ENCODE results near the gene ELFN2. TPM values are rescaled to one million over a fixed set of nuclear protein-coding genes. Genes with fewer than 3 reads are reported as not detected.
"Not testable (repeated sequence)": the region's sequence is repeated elsewhere in the genome, so short reads cannot be mapped to it uniquely, and the experiment has no call there.

The ELFN2 gene
- total RNA-seq, 1 donor from 2014 or later: 4.2 TPM

DNA sequence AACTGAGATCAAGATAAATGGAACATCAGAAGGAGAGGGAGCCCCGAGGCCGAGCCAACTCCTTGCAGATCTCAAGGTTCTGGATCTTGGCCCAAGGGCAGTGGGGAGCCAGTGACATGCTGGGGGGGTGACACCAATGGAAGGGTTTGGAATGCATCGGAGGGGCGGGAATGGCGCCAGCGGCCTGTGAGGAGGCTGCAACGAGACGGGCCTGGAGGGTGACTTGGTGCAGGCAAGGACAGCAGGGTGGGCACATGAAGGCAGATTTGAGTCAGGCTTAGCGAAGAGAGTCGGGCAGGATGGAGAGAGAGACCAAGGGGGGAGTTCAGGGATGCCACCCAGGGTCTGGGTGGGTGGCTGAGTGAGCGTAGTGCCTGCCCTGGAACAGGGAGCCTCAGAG is 23.2 kb downstream of the ELFN2 start:
- Mint-ChIP-seq H3K36me3 (no peaks in the 10 kb centered on the region), H3K9me3 (no peaks in the 10 kb centered on the region), H3K27me3 (ENCODE audit: low read depth) (peaks cover 24% of the 10 kb centered on the region), H3K27ac (no peak overlapping the region), H3K4me1 (peaks cover 14% of the 10 kb centered on the region), H3K4me3 (no peak overlapping the region)
- no peak for DNase-seq (ENCODE audit: low spot score in 2 of 2, unreplicated experiment in 2 of 2)
- TF ChIP-seq, protein P1, sequence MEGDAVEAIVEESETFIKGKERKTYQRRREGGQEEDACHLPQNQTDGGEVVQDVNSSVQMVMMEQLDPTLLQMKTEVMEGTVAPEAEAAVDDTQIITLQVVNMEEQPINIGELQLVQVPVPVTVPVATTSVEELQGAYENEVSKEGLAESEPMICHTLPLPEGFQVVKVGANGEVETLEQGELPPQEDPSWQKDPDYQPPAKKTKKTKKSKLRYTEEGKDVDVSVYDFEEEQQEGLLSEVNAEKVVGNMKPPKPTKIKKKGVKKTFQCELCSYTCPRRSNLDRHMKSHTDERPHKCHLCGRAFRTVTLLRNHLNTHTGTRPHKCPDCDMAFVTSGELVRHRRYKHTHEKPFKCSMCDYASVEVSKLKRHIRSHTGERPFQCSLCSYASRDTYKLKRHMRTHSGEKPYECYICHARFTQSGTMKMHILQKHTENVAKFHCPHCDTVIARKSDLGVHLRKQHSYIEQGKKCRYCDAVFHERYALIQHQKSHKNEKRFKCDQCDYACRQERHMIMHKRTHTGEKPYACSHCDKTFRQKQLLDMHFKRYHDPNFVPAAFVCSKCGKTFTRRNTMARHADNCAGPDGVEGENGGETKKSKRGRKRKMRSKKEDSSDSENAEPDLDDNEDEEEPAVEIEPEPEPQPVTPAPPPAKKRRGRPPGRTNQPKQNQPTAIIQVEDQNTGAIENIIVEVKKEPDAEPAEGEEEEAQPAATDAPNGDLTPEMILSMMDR (IDR thresholded peaks at IDR 0.05; ENCODE audit: unreplicated experiment): no peak

DNA sequence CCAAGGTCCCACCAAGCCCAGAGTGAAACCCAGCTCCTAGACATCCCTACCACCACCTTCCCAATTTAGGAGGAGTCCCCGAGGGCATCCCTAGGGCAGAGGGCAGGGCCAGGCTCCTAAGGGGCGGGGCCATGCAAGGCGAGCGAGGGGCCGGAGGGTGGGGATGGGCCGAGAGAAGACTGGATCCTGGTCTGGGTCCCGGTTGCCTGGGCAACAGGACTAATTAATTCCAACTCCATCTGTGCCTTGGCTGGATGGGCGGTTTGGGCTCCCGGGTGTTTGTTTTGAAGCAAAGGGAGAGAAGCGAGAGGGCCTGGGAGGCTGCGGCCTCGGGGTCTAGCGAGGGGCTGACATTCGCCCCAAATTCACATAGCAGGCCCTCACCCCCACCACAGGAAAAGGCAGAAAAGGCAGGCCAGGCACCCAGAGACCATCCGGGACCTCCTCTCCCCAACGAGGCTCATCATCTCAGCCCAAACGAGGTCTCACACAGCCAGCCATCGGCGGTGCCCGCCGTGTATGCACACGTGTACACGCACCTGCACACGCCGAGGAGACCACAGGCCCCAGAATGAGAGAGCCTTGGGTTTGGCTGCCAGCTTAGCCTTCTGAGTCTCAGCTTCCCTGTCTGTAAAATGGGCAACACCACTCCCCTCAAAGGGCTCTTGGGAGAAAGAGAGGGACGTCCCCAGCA is 23.9 kb downstream of the ELFN2 start:
- no peaks in the 10 kb centered on the region for H3K9me3 Mint-ChIP-seq
- TF ChIP-seq, protein P1 (IDR thresholded peaks at IDR 0.05; ENCODE audit: unreplicated experiment): no peak
- H3K4me1 Mint-ChIP-seq: peaks cover 17% of the 10 kb centered on the region
- H3K27me3 Mint-ChIP-seq (ENCODE audit: low read depth): peaks cover 24% of the 10 kb centered on the region
- H3K27ac Mint-ChIP-seq: no peak overlapping the region
- H3K4me3 Mint-ChIP-seq: no peak overlapping the region
- H3K36me3 Mint-ChIP-seq: no peaks in the 10 kb centered on the region
- no peak for DNase-seq (ENCODE audit: low spot score in 2 of 2, unreplicated experiment in 2 of 2)

DNA sequence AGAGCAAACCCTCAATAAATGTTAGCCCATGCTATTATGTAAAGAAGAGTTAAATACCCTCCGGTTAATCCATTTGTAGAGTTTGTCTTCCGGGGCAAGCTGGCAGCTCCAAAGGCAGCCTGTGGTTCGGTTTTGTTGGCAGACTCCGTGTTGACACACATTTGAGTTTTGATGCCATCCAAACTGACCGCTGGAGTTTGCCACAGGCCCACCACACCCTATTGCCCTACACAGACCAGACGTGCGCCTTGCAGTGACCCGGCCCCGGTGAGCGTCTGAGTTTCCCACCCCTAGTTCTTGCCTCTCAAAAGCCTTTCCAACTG is 25.1 kb downstream of the ELFN2 start:
- no peak overlapping the region for H3K4me3 Mint-ChIP-seq
- no peak for DNase-seq (ENCODE audit: low spot score in 2 of 2, unreplicated experiment in 2 of 2)
- peaks cover 17% of the 10 kb centered on the region for H3K4me1 Mint-ChIP-seq
- H3K36me3 Mint-ChIP-seq: no peaks in the 10 kb centered on the region
- H3K9me3 Mint-ChIP-seq: no peaks in the 10 kb centered on the region
- TF ChIP-seq, protein P1 (IDR thresholded peaks at IDR 0.05; ENCODE audit: unreplicated experiment): no peak
- peaks cover 23% of the 10 kb centered on the region for H3K27me3 Mint-ChIP-seq (ENCODE audit: low read depth)
- no peak overlapping the region for H3K27ac Mint-ChIP-seq

DNA sequence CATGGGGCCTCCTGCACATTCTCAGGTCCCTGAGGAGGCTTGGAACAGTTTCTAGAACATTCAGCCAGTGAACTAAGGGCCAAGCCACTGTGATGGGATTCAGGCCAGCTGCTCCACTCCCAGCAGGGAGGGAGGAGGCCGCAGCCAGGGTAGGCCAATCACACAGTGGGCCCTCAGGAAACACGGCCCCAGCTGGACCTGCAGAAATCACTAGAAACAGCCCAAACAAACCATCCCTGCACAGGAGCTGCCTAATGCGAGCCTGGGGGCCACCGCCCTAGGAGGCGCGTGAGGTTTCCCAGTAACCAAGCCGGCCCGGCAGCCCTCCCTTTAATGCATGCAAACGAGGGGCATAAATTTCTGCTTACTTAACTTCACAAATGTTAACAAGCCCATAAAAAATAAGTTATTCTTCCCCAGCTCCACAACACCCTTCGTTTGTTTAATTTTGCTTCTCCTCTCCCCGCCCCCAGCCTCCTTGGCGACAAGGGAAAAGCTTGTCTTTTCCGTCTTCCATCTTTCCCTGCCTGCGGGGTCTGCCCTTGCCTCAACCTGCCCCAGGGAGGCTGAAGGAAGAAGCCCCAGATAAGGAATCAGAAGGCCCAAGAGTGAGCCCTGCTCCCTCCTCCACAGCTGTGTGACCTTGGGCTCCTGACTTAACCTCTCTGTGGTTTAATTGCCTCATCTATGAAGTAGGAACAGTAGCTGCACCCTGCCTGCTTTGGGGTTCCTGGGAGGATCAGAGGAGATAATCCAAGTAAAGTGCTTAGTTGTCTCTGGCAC is 25.7 kb downstream of the ELFN2 start:
- Mint-ChIP-seq H3K9me3 (no peaks in the 10 kb centered on the region), H3K27me3 (ENCODE audit: low read depth) (peaks cover 28% of the 10 kb centered on the region), H3K36me3 (no peaks in the 10 kb centered on the region)

DNA sequence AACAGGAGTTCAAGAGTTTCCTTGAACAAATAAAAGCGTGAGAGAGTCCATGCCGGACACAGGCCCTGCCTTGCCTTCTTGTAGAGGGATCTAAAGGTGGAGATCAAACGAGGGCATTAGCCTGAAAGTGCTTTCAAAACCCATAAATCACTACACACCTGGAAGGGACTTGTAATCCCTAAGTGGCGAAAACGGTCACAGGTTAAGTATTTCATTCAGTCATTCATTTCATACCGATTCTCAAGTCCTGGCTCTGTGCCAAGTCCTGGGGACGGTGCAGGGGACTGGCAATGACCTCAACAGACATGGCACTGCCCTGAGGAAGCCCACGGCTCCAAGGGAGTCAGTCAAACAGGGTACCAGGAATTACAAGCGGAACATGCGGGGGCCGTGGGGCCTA is 26.6 kb downstream of the ELFN2 start:
- Mint-ChIP-seq H3K4me1 (peaks cover 17% of the 10 kb centered on the region), H3K36me3 (no peaks in the 10 kb centered on the region), H3K27me3 (ENCODE audit: low read depth) (peaks cover 29% of the 10 kb centered on the region), H3K27ac (no peak overlapping the region), H3K4me3 (no peak overlapping the region), H3K9me3 (no peaks in the 10 kb centered on the region)
- no peak for DNase-seq (ENCODE audit: low spot score in 2 of 2, unreplicated experiment in 2 of 2)
- TF ChIP-seq, protein P1 (IDR thresholded peaks at IDR 0.05; ENCODE audit: unreplicated experiment): no peak

More for the DNA sequence above, 25.7 kb downstream of the ELFN2 start:
- H3K27ac Mint-ChIP-seq: peak overlapping the region; percentile 54
- H3K4me1 Mint-ChIP-seq: peaks cover 17% of the 10 kb centered on the region
- no peak overlapping the region for H3K4me3 Mint-ChIP-seq
- no peak for DNase-seq (ENCODE audit: low spot score in 2 of 2, unreplicated experiment in 2 of 2)
- TF ChIP-seq, protein P1 (IDR thresholded peaks at IDR 0.05; ENCODE audit: unreplicated experiment): no peak

DNA sequence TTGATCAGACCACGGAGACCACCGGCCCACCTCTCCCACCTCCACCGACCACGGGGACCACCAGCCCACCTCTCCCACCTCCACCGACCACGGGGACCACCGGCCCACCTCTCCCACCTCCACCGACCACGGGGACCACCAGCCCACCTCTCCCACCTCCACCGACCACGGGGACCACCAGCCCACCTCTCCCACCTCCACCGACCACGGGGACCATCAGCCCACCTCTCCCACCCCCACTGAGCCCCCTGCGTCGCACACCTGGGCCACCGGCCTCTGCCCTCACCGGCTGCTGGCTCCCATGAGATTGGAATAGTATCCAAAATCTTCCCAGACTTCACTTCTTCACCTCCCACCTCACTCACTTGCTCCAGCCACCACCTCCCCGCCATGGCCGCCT is 27.8 kb downstream of the ELFN2 start:
- DNase-seq (ENCODE audit: low spot score in 2 of 2, unreplicated experiment in 2 of 2); H3K4me3 Mint-ChIP-seq; H3K36me3 Mint-ChIP-seq; H3K27ac Mint-ChIP-seq; H3K9me3 Mint-ChIP-seq: not testable (repeated sequence)
- Mint-ChIP-seq H3K27me3 (ENCODE audit: low read depth) (peaks cover 29% of the 10 kb centered on the region), H3K4me1 (peaks cover 17% of the 10 kb centered on the region)

Measured in mesothelial cell of epicardium (in vitro differentiated cells).